GM23338 (cell line): ENCODE results near the gene OTP. TPM values are rescaled to one million over a fixed set of nuclear protein-coding genes. Genes with fewer than 3 reads are reported as not detected.

Source experiments
- ATAC-seq: fragments of 200-7000 bp; cut with Tn5 transposase; 3 replicates; pipeline ENCODE4 v1.9.1; 2020
- DNase-seq: peaks from one replicate; pipeline ENCODE4 v3.0.0-alpha.2; 2015; ENCODE audit warnings: low spot score
- H2AFZ ChIP-seq: fragments of 200-600 bp; sonication (generic); 2 replicates; pipeline ENCODE4 v1.8.0; 2016; ENCODE audit warnings: antibody characterized with exemption, mild to moderate bottlenecking, moderate library complexity
- H3F3A ChIP-seq: fragments of 200-600 bp; sonication (generic); replicated peaks from 2 replicates; pipeline ENCODE4 v1.8.0; 2017; ENCODE audit warnings: antibody characterized with exemption, mixed run types, low read depth
- H3K27ac ChIP-seq: fragments of 200-600 bp; sonication (generic); 2 replicates; pipeline ENCODE4 v1.6.1; 2016; ENCODE audit warnings: low read depth
- H3K27me3 ChIP-seq: fragments of 200-600 bp; sonication (generic); 2 replicates; pipeline ENCODE4 v1.8.0; 2016; ENCODE audit warnings: mild to moderate bottlenecking, mixed run types, moderate library complexity; ENCODE audit not compliant: insufficient read depth
- H3K36me3 ChIP-seq: fragments of 200-600 bp; sonication (generic); 2 replicates; pipeline ENCODE4 v1.8.0; 2016; ENCODE audit warnings: mild to moderate bottlenecking; ENCODE audit not compliant: insufficient read depth
- H3K4me1 ChIP-seq: fragments of 200-600 bp; sonication (generic); 2 replicates; pipeline ENCODE4 v1.8.0; 2016; ENCODE audit warnings: mild to moderate bottlenecking, moderate library complexity; ENCODE audit not compliant: insufficient read depth
- H3K4me2 ChIP-seq: fragments of 200-600 bp; sonication (generic); 2 replicates; pipeline ENCODE4 v1.7.1; 2017; ENCODE audit warnings: mixed run types
- H3K4me3 ChIP-seq: fragments of 200-600 bp; sonication (generic); 2 replicates; pipeline ENCODE4 v1.6.1; 2016; ENCODE audit warnings: mixed run types
- H3K79me2 ChIP-seq: fragments of 200-600 bp; sonication (generic); replicated peaks from 2 replicates; pipeline ENCODE4 v1.8.0; 2017; ENCODE audit warnings: mild to moderate bottlenecking; ENCODE audit not compliant: insufficient read depth
- H3K9me2 ChIP-seq: fragments of 200-600 bp; sonication (generic); 2 replicates; pipeline ENCODE4 v1.8.0; 2017; ENCODE audit not compliant: insufficient read depth
- H4K20me1 ChIP-seq: fragments of 200-600 bp; sonication (generic); replicated peaks from 2 replicates; pipeline ENCODE4 v1.8.0; 2017; ENCODE audit warnings: mild to moderate bottlenecking; ENCODE audit not compliant: insufficient read depth
- H3K27ac Mint-ChIP-seq: 2 replicates; pipeline ENCODE4 v1.8.0; 2020; ENCODE audit warnings: inconsistent platforms, mild to moderate bottlenecking, moderate library complexity, mixed read lengths
- H3K27me3 Mint-ChIP-seq: 3 replicates; pipeline ENCODE4 v1.8.0; 2022; ENCODE audit warnings: low read depth, mild to moderate bottlenecking, moderate library complexity, mixed read lengths, inconsistent platforms; ENCODE audit not compliant: insufficient read depth, poor library complexity
- H3K36me3 Mint-ChIP-seq: 3 replicates; pipeline ENCODE4 v1.8.0; 2021; ENCODE audit warnings: low read depth, mild to moderate bottlenecking, inconsistent platforms, moderate library complexity, mixed read lengths
- H3K4me1 Mint-ChIP-seq: 3 replicates; pipeline ENCODE4 v1.8.0; 2020; ENCODE audit warnings: mild to moderate bottlenecking, inconsistent platforms, mixed read lengths
- H3K4me3 Mint-ChIP-seq: 3 replicates; pipeline ENCODE4 v1.8.0; 2021; ENCODE audit warnings: moderate library complexity, mild to moderate bottlenecking, inconsistent platforms, mixed read lengths
- H3K9me3 Mint-ChIP-seq: 3 replicates; pipeline ENCODE4 v1.8.0; 2020; ENCODE audit warnings: moderate library complexity, mild to moderate bottlenecking, inconsistent platforms, mixed read lengths
- CREB1 ChIP-seq: fragments of 250-450 bp; sonication (Bioruptor Pico); IDR thresholded peaks from 2 replicates; pipeline ENCODE4 v1.5.0; 2020; ENCODE audit warnings: low read depth, mild to moderate bottlenecking, moderate library complexity
- EZH2 ChIP-seq: fragments of 200-600 bp; sonication (generic); IDR thresholded peaks from one replicate; pipeline ENCODE4 v1.8.0; 2017; ENCODE audit warnings: antibody characterized with exemption, mild to moderate bottlenecking, low read depth; ENCODE audit not compliant: unreplicated experiment
- EZH2phosphoT487 ChIP-seq: fragments of 200-600 bp; sonication (generic); IDR thresholded peaks from one replicate; pipeline ENCODE4 v1.8.1; 2018; ENCODE audit warnings: antibody characterized with exemption; ENCODE audit not compliant: unreplicated experiment
- NANOG ChIP-seq: IDR thresholded peaks from 2 replicates; pipeline ENCODE4 v1.6.1; 2016; ENCODE audit warnings: antibody characterized with exemption, borderline replicate concordance
- STAT1 ChIP-seq: IDR thresholded peaks from one replicate; pipeline ENCODE4 v1.6.1; 2016; ENCODE audit warnings: antibody characterized with exemption; ENCODE audit not compliant: unreplicated experiment
- ZNF114 ChIP-seq: fragments of 250-450 bp; sonication (Bioruptor Pico); IDR thresholded peaks from 2 replicates; pipeline ENCODE4 v1.5.0; 2020; ENCODE audit warnings: mild to moderate bottlenecking, moderate library complexity
- ZNF331 ChIP-seq: fragments of 250-450 bp; sonication (Bioruptor Pico); IDR thresholded peaks from 2 replicates; pipeline ENCODE4 v1.5.0; 2020; ENCODE audit warnings: low read depth, mild to moderate bottlenecking, moderate library complexity
- polyA plus RNA-seq: library from polyadenylated mRNA; unstranded; fragments of >200 nt; fragmentation: Nextera tagmentation; extraction: Ambion mirVana; gene quantifications from 2 replicates; pipeline ENCODE4 v1.2.1, GENCODE V29; 2016
- total RNA-seq: library from RNA; depleted of rRNA; stranded (reverse); fragments of >200 nt; shearing (Covaris generic); gene quantifications from 2 replicates; pipeline ENCODE4 v1.2.3, GENCODE V29; 2014
- TF ChIP-seq, protein P1 (sequence below): fragments of 250-450 bp; sonication (Bioruptor Pico); IDR thresholded peaks from 2 replicates; pipeline ENCODE4 v1.5.0; 2020; ENCODE audit warnings: mild to moderate bottlenecking, moderate library complexity
- TF ChIP-seq, protein P2 (sequence below): IDR thresholded peaks from 2 replicates; pipeline ENCODE4 v1.6.1; 2016; ENCODE audit warnings: antibody characterized with exemption
- TF ChIP-seq, protein P3 (sequence below), 2 experiments: fragments of 200-600 bp in 1 of 2; sonication (generic) in 1 of 2; conservative IDR thresholded peaks; 2 replicates each; pipeline versions ENCODE4 v1.5.1 to v1.6.1; 2016 to 2017; ENCODE audit warnings: antibody characterized with exemption in 2 of 2, low read depth in 2 of 2, mild to moderate bottlenecking in 2 of 2, moderate library complexity in 1 of 2
- TF ChIP-seq, protein P4 (sequence below): IDR thresholded peaks from one replicate; pipeline ENCODE4 v1.6.1; 2018; ENCODE audit warnings: antibody characterized with exemption; ENCODE audit not compliant: unreplicated experiment

The OTP gene
- total and polyA plus RNA-seq, 2 experiments from 2014 or later: not detected

DNA sequence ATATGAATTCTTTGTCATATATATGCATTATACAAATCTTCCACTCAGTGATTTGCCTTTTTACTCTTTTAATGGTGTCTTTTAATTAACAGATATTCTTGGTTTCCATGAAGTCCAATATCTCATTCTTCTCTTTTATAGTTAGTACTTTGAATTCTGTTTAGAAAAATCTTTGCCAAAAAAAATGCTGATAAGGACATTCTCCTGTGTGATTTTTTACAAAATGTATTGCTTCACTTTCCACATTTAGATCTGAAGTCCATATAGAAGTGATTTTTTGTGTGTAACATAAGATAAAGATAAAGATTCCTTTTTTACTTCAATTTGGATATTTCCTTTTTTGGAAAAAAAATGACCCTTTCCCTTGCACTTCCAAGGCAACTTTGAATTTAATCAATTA lies 50.3 kb downstream of the OTP start (continued):
- TF ChIP-seq, protein P1, sequence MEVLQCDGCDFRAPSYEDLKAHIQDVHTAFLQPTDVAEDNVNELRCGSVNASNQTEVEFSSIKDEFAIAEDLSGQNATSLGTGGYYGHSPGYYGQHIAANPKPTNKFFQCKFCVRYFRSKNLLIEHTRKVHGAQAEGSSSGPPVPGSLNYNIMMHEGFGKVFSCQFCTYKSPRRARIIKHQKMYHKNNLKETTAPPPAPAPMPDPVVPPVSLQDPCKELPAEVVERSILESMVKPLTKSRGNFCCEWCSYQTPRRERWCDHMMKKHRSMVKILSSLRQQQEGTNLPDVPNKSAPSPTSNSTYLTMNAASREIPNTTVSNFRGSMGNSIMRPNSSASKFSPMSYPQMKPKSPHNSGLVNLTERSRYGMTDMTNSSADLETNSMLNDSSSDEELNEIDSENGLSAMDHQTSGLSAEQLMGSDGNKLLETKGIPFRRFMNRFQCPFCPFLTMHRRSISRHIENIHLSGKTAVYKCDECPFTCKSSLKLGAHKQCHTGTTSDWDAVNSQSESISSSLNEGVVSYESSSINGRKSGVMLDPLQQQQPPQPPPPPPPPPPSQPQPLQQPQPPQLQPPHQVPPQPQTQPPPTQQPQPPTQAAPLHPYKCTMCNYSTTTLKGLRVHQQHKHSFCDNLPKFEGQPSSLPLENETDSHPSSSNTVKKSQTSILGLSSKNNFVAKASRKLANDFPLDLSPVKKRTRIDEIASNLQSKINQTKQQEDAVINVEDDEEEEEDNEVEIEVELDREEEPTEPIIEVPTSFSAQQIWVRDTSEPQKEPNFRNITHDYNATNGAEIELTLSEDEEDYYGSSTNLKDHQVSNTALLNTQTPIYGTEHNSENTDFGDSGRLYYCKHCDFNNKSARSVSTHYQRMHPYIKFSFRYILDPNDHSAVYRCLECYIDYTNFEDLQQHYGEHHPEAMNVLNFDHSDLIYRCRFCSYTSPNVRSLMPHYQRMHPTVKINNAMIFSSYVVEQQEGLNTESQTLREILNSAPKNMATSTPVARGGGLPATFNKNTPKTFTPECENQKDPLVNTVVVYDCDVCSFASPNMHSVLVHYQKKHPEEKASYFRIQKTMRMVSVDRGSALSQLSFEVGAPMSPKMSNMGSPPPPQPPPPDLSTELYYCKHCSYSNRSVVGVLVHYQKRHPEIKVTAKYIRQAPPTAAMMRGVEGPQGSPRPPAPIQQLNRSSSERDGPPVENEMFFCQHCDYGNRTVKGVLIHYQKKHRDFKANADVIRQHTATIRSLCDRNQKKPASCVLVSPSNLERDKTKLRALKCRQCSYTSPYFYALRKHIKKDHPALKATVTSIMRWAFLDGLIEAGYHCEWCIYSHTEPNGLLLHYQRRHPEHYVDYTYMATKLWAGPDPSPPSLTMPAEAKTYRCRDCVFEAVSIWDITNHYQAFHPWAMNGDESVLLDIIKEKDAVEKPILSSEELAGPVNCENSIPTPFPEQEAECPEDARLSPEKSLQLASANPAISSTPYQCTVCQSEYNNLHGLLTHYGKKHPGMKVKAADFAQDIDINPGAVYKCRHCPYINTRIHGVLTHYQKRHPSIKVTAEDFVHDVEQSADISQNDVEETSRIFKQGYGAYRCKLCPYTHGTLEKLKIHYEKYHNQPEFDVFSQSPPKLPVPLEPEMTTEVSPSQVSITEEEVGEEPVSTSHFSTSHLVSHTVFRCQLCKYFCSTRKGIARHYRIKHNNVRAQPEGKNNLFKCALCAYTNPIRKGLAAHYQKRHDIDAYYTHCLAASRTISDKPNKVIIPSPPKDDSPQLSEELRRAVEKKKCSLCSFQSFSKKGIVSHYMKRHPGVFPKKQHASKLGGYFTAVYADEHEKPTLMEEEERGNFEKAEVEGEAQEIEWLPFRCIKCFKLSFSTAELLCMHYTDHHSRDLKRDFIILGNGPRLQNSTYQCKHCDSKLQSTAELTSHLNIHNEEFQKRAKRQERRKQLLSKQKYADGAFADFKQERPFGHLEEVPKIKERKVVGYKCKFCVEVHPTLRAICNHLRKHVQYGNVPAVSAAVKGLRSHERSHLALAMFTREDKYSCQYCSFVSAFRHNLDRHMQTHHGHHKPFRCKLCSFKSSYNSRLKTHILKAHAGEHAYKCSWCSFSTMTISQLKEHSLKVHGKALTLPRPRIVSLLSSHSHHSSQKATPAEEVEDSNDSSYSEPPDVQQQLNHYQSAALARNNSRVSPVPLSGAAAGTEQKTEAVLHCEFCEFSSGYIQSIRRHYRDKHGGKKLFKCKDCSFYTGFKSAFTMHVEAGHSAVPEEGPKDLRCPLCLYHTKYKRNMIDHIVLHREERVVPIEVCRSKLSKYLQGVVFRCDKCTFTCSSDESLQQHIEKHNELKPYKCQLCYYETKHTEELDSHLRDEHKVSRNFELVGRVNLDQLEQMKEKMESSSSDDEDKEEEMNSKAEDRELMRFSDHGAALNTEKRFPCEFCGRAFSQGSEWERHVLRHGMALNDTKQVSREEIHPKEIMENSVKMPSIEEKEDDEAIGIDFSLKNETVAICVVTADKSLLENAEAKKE: no peak
- no peak for TF ChIP-seq STAT1

DNA sequence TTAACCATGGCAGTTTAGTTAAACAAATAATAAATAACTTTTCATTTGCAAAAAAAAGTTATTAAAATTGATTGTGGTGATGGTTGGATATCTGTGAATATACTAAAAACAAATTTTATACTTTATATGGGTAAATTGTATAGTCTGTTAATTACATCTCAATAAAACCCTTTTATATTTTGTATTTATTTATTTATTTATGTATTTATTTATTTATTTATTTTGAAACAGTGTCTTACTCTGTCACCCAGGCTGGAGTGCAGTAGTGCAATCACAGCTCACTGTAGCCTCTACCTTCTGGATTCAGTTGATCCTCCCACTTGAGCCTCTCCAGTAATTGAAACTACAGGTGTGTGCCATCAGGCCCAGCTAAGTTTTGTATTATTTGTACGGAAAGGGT lies 52.4 kb downstream of the OTP start:
- Histone ChIP-seq H3K27ac (no peak overlapping the region), H3K4me2 (no peak overlapping the region), H3K9me2 (no peaks in the 10 kb centered on the region), H3K79me2 (no peaks in the 10 kb centered on the region), H3K36me3 (no peaks in the 10 kb centered on the region), H3K4me3 (no peak overlapping the region), H3F3A (no peaks in the 10 kb centered on the region), H2AFZ (no peak overlapping the region), H3K4me1 (no peaks in the 10 kb centered on the region), H4K20me1 (no peaks in the 10 kb centered on the region), H3K27me3 (no peaks in the 10 kb centered on the region)
- no peaks in the 10 kb centered on the region for H3K36me3 Mint-ChIP-seq
- no peak overlapping the region for H3K27ac Mint-ChIP-seq
- TF ChIP-seq, protein P2, sequence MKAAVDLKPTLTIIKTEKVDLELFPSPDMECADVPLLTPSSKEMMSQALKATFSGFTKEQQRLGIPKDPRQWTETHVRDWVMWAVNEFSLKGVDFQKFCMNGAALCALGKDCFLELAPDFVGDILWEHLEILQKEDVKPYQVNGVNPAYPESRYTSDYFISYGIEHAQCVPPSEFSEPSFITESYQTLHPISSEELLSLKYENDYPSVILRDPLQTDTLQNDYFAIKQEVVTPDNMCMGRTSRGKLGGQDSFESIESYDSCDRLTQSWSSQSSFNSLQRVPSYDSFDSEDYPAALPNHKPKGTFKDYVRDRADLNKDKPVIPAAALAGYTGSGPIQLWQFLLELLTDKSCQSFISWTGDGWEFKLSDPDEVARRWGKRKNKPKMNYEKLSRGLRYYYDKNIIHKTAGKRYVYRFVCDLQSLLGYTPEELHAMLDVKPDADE: no peak
- TF ChIP-seq ZNF114 (CRISPR knock-in tag) (no peak), STAT1 (no peak), ZNF331 (no peak), NANOG (no peak), EZH2 (no peak), EZH2phosphoT487 (no peak), CREB1 (no peak)
- TF ChIP-seq, protein P3, sequence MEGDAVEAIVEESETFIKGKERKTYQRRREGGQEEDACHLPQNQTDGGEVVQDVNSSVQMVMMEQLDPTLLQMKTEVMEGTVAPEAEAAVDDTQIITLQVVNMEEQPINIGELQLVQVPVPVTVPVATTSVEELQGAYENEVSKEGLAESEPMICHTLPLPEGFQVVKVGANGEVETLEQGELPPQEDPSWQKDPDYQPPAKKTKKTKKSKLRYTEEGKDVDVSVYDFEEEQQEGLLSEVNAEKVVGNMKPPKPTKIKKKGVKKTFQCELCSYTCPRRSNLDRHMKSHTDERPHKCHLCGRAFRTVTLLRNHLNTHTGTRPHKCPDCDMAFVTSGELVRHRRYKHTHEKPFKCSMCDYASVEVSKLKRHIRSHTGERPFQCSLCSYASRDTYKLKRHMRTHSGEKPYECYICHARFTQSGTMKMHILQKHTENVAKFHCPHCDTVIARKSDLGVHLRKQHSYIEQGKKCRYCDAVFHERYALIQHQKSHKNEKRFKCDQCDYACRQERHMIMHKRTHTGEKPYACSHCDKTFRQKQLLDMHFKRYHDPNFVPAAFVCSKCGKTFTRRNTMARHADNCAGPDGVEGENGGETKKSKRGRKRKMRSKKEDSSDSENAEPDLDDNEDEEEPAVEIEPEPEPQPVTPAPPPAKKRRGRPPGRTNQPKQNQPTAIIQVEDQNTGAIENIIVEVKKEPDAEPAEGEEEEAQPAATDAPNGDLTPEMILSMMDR (conservative IDR thresholded peaks at IDR 0.05; ENCODE audit: low read depth in 2 of 2): no peak
- TF ChIP-seq, protein P4, sequence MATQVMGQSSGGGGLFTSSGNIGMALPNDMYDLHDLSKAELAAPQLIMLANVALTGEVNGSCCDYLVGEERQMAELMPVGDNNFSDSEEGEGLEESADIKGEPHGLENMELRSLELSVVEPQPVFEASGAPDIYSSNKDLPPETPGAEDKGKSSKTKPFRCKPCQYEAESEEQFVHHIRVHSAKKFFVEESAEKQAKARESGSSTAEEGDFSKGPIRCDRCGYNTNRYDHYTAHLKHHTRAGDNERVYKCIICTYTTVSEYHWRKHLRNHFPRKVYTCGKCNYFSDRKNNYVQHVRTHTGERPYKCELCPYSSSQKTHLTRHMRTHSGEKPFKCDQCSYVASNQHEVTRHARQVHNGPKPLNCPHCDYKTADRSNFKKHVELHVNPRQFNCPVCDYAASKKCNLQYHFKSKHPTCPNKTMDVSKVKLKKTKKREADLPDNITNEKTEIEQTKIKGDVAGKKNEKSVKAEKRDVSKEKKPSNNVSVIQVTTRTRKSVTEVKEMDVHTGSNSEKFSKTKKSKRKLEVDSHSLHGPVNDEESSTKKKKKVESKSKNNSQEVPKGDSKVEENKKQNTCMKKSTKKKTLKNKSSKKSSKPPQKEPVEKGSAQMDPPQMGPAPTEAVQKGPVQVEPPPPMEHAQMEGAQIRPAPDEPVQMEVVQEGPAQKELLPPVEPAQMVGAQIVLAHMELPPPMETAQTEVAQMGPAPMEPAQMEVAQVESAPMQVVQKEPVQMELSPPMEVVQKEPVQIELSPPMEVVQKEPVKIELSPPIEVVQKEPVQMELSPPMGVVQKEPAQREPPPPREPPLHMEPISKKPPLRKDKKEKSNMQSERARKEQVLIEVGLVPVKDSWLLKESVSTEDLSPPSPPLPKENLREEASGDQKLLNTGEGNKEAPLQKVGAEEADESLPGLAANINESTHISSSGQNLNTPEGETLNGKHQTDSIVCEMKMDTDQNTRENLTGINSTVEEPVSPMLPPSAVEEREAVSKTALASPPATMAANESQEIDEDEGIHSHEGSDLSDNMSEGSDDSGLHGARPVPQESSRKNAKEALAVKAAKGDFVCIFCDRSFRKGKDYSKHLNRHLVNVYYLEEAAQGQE: no peak
- no peaks in the 10 kb centered on the region for H3K27me3 Mint-ChIP-seq
- H3K4me1 Mint-ChIP-seq: no peaks in the 10 kb centered on the region
- ATAC-seq (no peak), DNase-seq (no peak)
- H3K9me3 Mint-ChIP-seq: no peaks in the 10 kb centered on the region
- no peak overlapping the region for H3K4me3 Mint-ChIP-seq
